Keratinocyte (primary cell): ENCODE results near the gene NHSL1. TPM values are rescaled to one million over a fixed set of nuclear protein-coding genes. Genes with fewer than 3 reads are reported as not detected.

ENCODE experiments used
- DNase-seq: peaks from one replicate; pipeline ENCODE4 v3.0.0-alpha.2; 2011; ENCODE audit warnings: low read depth, missing footprints, low spot score
- FAIRE-seq: peaks from 2 replicates; lab custom pipeline; 2011; peaks lifted over from hg19 to GRCh38; lab: Jason Lieb, UNC
- H2AFZ ChIP-seq: 2 replicates; pipeline ENCODE4 v1.6.0; 2012; ENCODE audit warnings: low read length, control low read depth, inconsistent platforms; ENCODE audit not compliant: control insufficient read depth
- H3K27ac ChIP-seq: 2 replicates; pipeline ENCODE4 v1.5.1; 2011; ENCODE audit warnings: low read length; ENCODE audit not compliant: control insufficient read depth, insufficient read depth
- H3K27me3 ChIP-seq: 3 replicates; pipeline ENCODE4 v1.6.0; 2011; ENCODE audit warnings: low read length; ENCODE audit not compliant: control insufficient read depth, insufficient read depth; ENCODE audit errors: extremely low read depth
- H3K36me3 ChIP-seq, 2 experiments: 2 replicates in 1 of 2; 3 replicates in 1 of 2; pipeline ENCODE4 v1.5.1; 2011; ENCODE audit warnings: low read length in 2 of 2, mild to moderate bottlenecking in 1 of 2; ENCODE audit not compliant: control insufficient read depth in 2 of 2, insufficient read depth in 2 of 2; ENCODE audit errors: extremely low read depth in 1 of 2
- H3K4me1 ChIP-seq: 3 replicates; pipeline ENCODE4 v1.5.1; 2011; ENCODE audit warnings: low read length; ENCODE audit not compliant: control insufficient read depth, insufficient read depth; ENCODE audit errors: extremely low read depth
- H3K4me2 ChIP-seq: 3 replicates; pipeline ENCODE4 v1.6.0; 2011; ENCODE audit warnings: low read depth, low read length; ENCODE audit not compliant: control insufficient read depth, insufficient read depth; ENCODE audit errors: extremely low read depth
- H3K4me3 ChIP-seq, 3 experiments: fragments of 200-600 bp in 1 of 3; sonication (generic) in 1 of 3; 2 replicates in 2 of 3; 3 replicates in 1 of 3; pipeline ENCODE4 v1.5.1; 2011 to 2016; ENCODE audit warnings: low read length in 3 of 3, mild to moderate bottlenecking in 3 of 3, control low read depth in 2 of 3, inconsistent platforms in 1 of 3, low read depth in 1 of 3, mixed read lengths in 1 of 3, mixed run types in 1 of 3, moderate library complexity in 1 of 3; ENCODE audit not compliant: control insufficient read depth in 2 of 3, insufficient read depth in 2 of 3; ENCODE audit errors: extremely low read depth in 1 of 3
- H3K79me2 ChIP-seq: 2 replicates; pipeline ENCODE4 v1.6.0; 2012; ENCODE audit warnings: low read length; ENCODE audit not compliant: control insufficient read depth, insufficient read depth
- H3K9ac ChIP-seq: 3 replicates; pipeline ENCODE4 v1.6.0; 2011; ENCODE audit warnings: low read length; ENCODE audit not compliant: control insufficient read depth, insufficient read depth; ENCODE audit errors: extremely low read depth
- H3K9me1 ChIP-seq: 3 replicates; pipeline ENCODE4 v1.6.0; 2011; ENCODE audit warnings: low read length; ENCODE audit not compliant: control insufficient read depth, insufficient read depth; ENCODE audit errors: extremely low read depth
- H3K9me3 ChIP-seq: 2 replicates; pipeline ENCODE4 v1.5.1; 2012; ENCODE audit warnings: low read depth, low read length; ENCODE audit not compliant: control insufficient read depth
- H4K20me1 ChIP-seq: 3 replicates; pipeline ENCODE4 v1.6.0; 2011; ENCODE audit warnings: low read length; ENCODE audit not compliant: control insufficient read depth, insufficient read depth; ENCODE audit errors: extremely low read depth
- EZH2 ChIP-seq: IDR thresholded peaks from one replicate; pipeline ENCODE4 v1.6.1; 2012; ENCODE audit warnings: inconsistent platforms, mild to moderate bottlenecking, low read length, moderate library complexity
- dilution Hi-C: fragments of 300-500 bp; cut with MboI; formaldehyde crosslinking; loops from one replicate; pipeline ENCODE4 v1.7.0; 2020; ENCODE audit warnings: low sequenced_read_pairs; ENCODE audit not compliant: extremely low pct_ligation_motif_present
- polyA plus RNA-seq, 5 experiments: library from polyadenylated mRNA; depleted of rRNA in 3 of 5; stranded (reverse) in 3 of 5; stranded (forward) in 1 of 5; unstranded in 1 of 5; fragments of >200 nt; gene quantifications; 1 replicate in 1 of 5; 2 replicates in 3 of 5; 3 replicates in 1 of 5; pipeline versions ENCODE4 v1.2.1 to v1.2.3, GENCODE V29; 2011 to 2012; ENCODE audit warnings: missing spikeins in 2 of 5, low read depth in 1 of 5, low replicate concordance in 1 of 5
- TF ChIP-seq, protein P1 (sequence below), 3 experiments: IDR thresholded peaks in 1 of 3; conservative IDR thresholded peaks in 1 of 3; optimal IDR thresholded peaks in 1 of 3; 2 replicates in 2 of 3; 3 replicates in 1 of 3; pipeline versions ENCODE3 to v1.5.1; 2011; ENCODE audit warnings: low read length in 3 of 3, mild to moderate bottlenecking in 3 of 3, moderate library complexity in 2 of 3, control low read depth in 1 of 3, inconsistent platforms in 1 of 3; ENCODE audit not compliant: insufficient read depth in 2 of 3; ENCODE audit errors: extremely low read depth in 1 of 3

NHSL1 gene
- polyA plus RNA-seq, 1 donor (not counting 4 experiments of a cell fraction or from before 2014, with no cell fraction given): 11.8 TPM

- dilution Hi-C loops: no loop called here
- TF ChIP-seq EZH2: no peak
- TF ChIP-seq, protein P1, sequence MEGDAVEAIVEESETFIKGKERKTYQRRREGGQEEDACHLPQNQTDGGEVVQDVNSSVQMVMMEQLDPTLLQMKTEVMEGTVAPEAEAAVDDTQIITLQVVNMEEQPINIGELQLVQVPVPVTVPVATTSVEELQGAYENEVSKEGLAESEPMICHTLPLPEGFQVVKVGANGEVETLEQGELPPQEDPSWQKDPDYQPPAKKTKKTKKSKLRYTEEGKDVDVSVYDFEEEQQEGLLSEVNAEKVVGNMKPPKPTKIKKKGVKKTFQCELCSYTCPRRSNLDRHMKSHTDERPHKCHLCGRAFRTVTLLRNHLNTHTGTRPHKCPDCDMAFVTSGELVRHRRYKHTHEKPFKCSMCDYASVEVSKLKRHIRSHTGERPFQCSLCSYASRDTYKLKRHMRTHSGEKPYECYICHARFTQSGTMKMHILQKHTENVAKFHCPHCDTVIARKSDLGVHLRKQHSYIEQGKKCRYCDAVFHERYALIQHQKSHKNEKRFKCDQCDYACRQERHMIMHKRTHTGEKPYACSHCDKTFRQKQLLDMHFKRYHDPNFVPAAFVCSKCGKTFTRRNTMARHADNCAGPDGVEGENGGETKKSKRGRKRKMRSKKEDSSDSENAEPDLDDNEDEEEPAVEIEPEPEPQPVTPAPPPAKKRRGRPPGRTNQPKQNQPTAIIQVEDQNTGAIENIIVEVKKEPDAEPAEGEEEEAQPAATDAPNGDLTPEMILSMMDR (optimal IDR thresholded peaks at IDR 0.05 in 1 of 3, IDR thresholded peaks at IDR 0.05 in 1 of 3, conservative IDR thresholded peaks at IDR 0.05 in 1 of 3; ENCODE audit: extremely low read depth in 1 of 3, insufficient read depth in 2 of 3, low read length in 3 of 3): no peak
- H3K36me3 ChIP-seq: peaks cover 11 to 19% of the 10 kb centered on the region in 2 experiments
Measured at GRCh38 chr6:138434925-138435324, 64.4 kb downstream of the NHSL1 start.

DNA sequence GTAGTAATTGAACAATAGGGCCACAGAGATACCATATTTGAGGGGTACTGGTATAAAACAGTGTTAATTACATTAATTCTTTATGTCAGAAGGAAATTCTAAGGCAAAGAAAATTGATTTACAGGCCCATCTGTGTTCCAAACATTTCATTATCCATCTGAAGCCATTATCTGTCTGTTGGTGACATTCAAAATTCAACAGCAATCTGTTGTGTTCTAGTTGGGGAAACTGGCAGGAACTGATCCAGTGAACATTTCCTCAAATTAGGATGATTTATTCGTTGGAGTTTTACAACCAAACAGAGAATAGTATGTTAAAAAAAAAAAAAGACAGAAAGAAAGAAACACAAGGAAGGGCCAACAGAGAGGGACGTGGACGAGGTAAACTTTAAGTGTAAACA lies 65.2 kb downstream of the NHSL1 start:
- Histone ChIP-seq H3K4me2 (no peak overlapping the region), H3K9me1 (no peaks in the 10 kb centered on the region), H3K4me1 (no peaks in the 10 kb centered on the region), H3K27me3 (no peaks in the 10 kb centered on the region), H3K79me2 (no peaks in the 10 kb centered on the region), H2AFZ (no peak overlapping the region), H3K36me3 (peaks cover 16 to 19% of the 10 kb centered on the region in 2 experiments), H3K27ac (no peak overlapping the region), H4K20me1 (no peaks in the 10 kb centered on the region), H3K4me3 (no peak overlapping the region), H3K9me3 (no peaks in the 10 kb centered on the region), H3K9ac (no peak overlapping the region)
- no peak for TF ChIP-seq EZH2
- TF ChIP-seq, protein P1 (optimal IDR thresholded peaks at IDR 0.05 in 1 of 3, IDR thresholded peaks at IDR 0.05 in 1 of 3, conservative IDR thresholded peaks at IDR 0.05 in 1 of 3; ENCODE audit: extremely low read depth in 1 of 3, insufficient read depth in 2 of 3, low read length in 3 of 3): no peak
- dilution Hi-C loops: no loop called here
- FAIRE-seq: no peak
- no peak for DNase-seq

More at GRCh38 chr6:138434925-138435324, 64.4 kb downstream of the NHSL1 start:
- DNase-seq: no peak
- Histone ChIP-seq H2AFZ (no peak overlapping the region), H3K4me1 (no peaks in the 10 kb centered on the region), H3K9me3 (no peaks in the 10 kb centered on the region), H4K20me1 (no peaks in the 10 kb centered on the region), H3K9ac (no peak overlapping the region), H3K27ac (no peak overlapping the region), H3K79me2 (no peaks in the 10 kb centered on the region), H3K9me1 (no peaks in the 10 kb centered on the region), H3K4me3 (no peak overlapping the region), H3K4me2 (no peak overlapping the region), H3K27me3 (no peaks in the 10 kb centered on the region)
- FAIRE-seq: no peak
